H9 (cell line): ENCODE results near the gene MYT1. TPM values are rescaled to one million over a fixed set of nuclear protein-coding genes. Genes with fewer than 3 reads are reported as not detected.

Experiments
- DNase-seq: peaks from one replicate; pipeline ENCODE4 v3.0.0-alpha.2; 2017
- H2AFZ ChIP-seq: one replicate; pipeline ENCODE4 v1.6.1; 2013; ENCODE audit warnings: mild to moderate bottlenecking, low read length, control low read depth, moderate library complexity
- H2AK5ac ChIP-seq: 2 replicates; pipeline ENCODE4 v1.6.1; 2013; ENCODE audit warnings: low read length, control low read depth, mixed read lengths; ENCODE audit not compliant: insufficient read length
- H2BK120ac ChIP-seq: one replicate; pipeline ENCODE4 v1.6.1; 2013; ENCODE audit warnings: low read depth, mild to moderate bottlenecking, low read length, control low read depth, inconsistent platforms; ENCODE audit not compliant: poor library complexity, severe bottlenecking
- H2BK12ac ChIP-seq: 2 replicates; pipeline ENCODE4 v1.6.1; 2013; ENCODE audit warnings: low read length, control low read depth, mixed read lengths, low read depth; ENCODE audit not compliant: insufficient read length
- H2BK15ac ChIP-seq: 2 replicates; pipeline ENCODE4 v1.6.1; 2013; ENCODE audit warnings: low read depth, low read length, control low read depth
- H2BK20ac ChIP-seq: one replicate; pipeline ENCODE4 v1.6.1; 2013; ENCODE audit warnings: low read depth, mild to moderate bottlenecking, low read length, control low read depth, inconsistent platforms; ENCODE audit not compliant: poor library complexity, severe bottlenecking
- H2BK5ac ChIP-seq: 2 replicates; pipeline ENCODE4 v1.6.1; 2013; ENCODE audit warnings: low read length, control low read depth, mixed read lengths; ENCODE audit not compliant: insufficient read length
- H3K14ac ChIP-seq: 2 replicates; pipeline ENCODE4 v1.6.1; 2013; ENCODE audit warnings: low read length, control low read depth; ENCODE audit not compliant: insufficient read depth
- H3K18ac ChIP-seq: 2 replicates; pipeline ENCODE4 v1.6.1; 2013; ENCODE audit warnings: low read depth, mild to moderate bottlenecking, mixed read lengths, low read length, control low read depth; ENCODE audit not compliant: insufficient read length
- H3K23ac ChIP-seq: 2 replicates; pipeline ENCODE4 v1.6.1; 2013; ENCODE audit warnings: low read length, control low read depth, mixed read lengths, low read depth; ENCODE audit not compliant: insufficient read length
- H3K23me2 ChIP-seq: 2 replicates; pipeline ENCODE4 v1.6.1; 2013; ENCODE audit warnings: low read depth, mild to moderate bottlenecking, mixed read lengths, low read length, control low read depth; ENCODE audit not compliant: insufficient read length, poor library complexity, severe bottlenecking
- H3K27ac ChIP-seq: 2 replicates; pipeline ENCODE4 v1.5.1; 2013; ENCODE audit warnings: low read length, control low read depth, mixed read lengths, low read depth; ENCODE audit not compliant: insufficient read length
- H3K27me3 ChIP-seq: 2 replicates; pipeline ENCODE4 v1.6.1; 2013; ENCODE audit warnings: low read length, control low read depth, inconsistent platforms; ENCODE audit not compliant: insufficient read depth
- H3K4ac ChIP-seq: 2 replicates; pipeline ENCODE4 v1.6.1; 2013; ENCODE audit warnings: low read depth, mild to moderate bottlenecking, control low read depth, inconsistent platforms, low read length, moderate library complexity
- H3K4me1 ChIP-seq: 2 replicates; pipeline ENCODE4 v1.6.1; 2013; ENCODE audit warnings: low read length, control low read depth, inconsistent platforms; ENCODE audit not compliant: insufficient read depth
- H3K4me2 ChIP-seq: 2 replicates; pipeline ENCODE4 v1.6.1; 2013; ENCODE audit warnings: low read length, control low read depth, mixed read lengths; ENCODE audit not compliant: insufficient read length, insufficient read depth
- H3K56ac ChIP-seq: 2 replicates; pipeline ENCODE4 v1.6.1; 2013; ENCODE audit warnings: low read depth, mild to moderate bottlenecking, mixed read lengths, low read length, control low read depth; ENCODE audit not compliant: insufficient read length
- H3K79me1 ChIP-seq: 2 replicates; pipeline ENCODE4 v1.6.1; 2013; ENCODE audit warnings: low read depth, mild to moderate bottlenecking, moderate library complexity, low read length, control low read depth, inconsistent platforms; ENCODE audit not compliant: insufficient read depth, poor library complexity, severe bottlenecking
- H3K79me2 ChIP-seq: 2 replicates; pipeline ENCODE4 v1.6.1; 2013; ENCODE audit warnings: low read length, control low read depth, inconsistent platforms; ENCODE audit not compliant: insufficient read depth
- H3K9ac ChIP-seq: 2 replicates; pipeline ENCODE4 v1.6.1; 2013; ENCODE audit warnings: low read length, control low read depth, mixed read lengths; ENCODE audit not compliant: insufficient read length; ENCODE audit errors: extremely low read depth
- H3K9me3 ChIP-seq: one replicate; pipeline ENCODE4 v1.6.1; 2013; ENCODE audit warnings: low read depth, low read length, inconsistent platforms; ENCODE audit not compliant: control insufficient read depth
- H3T11ph ChIP-seq: one replicate; pipeline ENCODE4 v1.6.1; 2013; ENCODE audit warnings: mild to moderate bottlenecking, low read length, control low read depth, inconsistent platforms
- H4K20me1 ChIP-seq: one replicate; pipeline ENCODE4 v1.6.1; 2013; ENCODE audit not compliant: control insufficient read depth, insufficient read length, insufficient read depth
- H4K5ac ChIP-seq: 2 replicates; pipeline ENCODE4 v1.6.1; 2013; ENCODE audit warnings: low read depth, mild to moderate bottlenecking, mixed read lengths, low read length, control low read depth; ENCODE audit not compliant: insufficient read length
- H4K8ac ChIP-seq: replicated peaks from 2 replicates; pipeline ENCODE4 v1.6.1; 2013; ENCODE audit warnings: low read length, control low read depth, mixed read lengths, low read depth; ENCODE audit not compliant: insufficient read length
- H4K91ac ChIP-seq: 2 replicates; pipeline ENCODE4 v1.6.1; 2013; ENCODE audit warnings: low read depth, mild to moderate bottlenecking, moderate library complexity, mixed read lengths, low read length, control low read depth; ENCODE audit not compliant: insufficient read length
- H3K27ac Mint-ChIP-seq, 3 experiments: 2 replicates in 2 of 3; 3 replicates in 1 of 3; pipeline ENCODE4 v1.8.0; 2020 to 2021; ENCODE audit warnings: mixed read lengths in 3 of 3, mild to moderate bottlenecking in 1 of 3, moderate library complexity in 1 of 3
- H3K27me3 Mint-ChIP-seq: 2 replicates; pipeline ENCODE4 v1.8.0; 2021; ENCODE audit warnings: low read depth, mild to moderate bottlenecking, moderate library complexity, mixed read lengths
- H3K36me3 Mint-ChIP-seq, 3 experiments: 2 replicates in 2 of 3; 3 replicates in 1 of 3; pipeline ENCODE4 v1.8.0; 2020 to 2021; ENCODE audit warnings: low read depth in 3 of 3, mixed read lengths in 3 of 3; ENCODE audit not compliant: insufficient read depth in 1 of 3
- H3K4me1 Mint-ChIP-seq, 2 experiments: 2 replicates each; pipeline ENCODE4 v1.8.0; 2020; ENCODE audit warnings: mixed read lengths in 2 of 2
- H3K4me3 Mint-ChIP-seq, 2 experiments: 2 replicates in 1 of 2; 3 replicates in 1 of 2; pipeline ENCODE4 v1.8.0; 2020 to 2021; ENCODE audit warnings: mild to moderate bottlenecking in 2 of 2, mixed read lengths in 2 of 2, moderate library complexity in 1 of 2
- H3K9me3 Mint-ChIP-seq, 2 experiments: 2 replicates in 1 of 2; 3 replicates in 1 of 2; pipeline ENCODE4 v1.8.0; 2020; ENCODE audit warnings: mild to moderate bottlenecking in 2 of 2, mixed read lengths in 2 of 2, moderate library complexity in 1 of 2
- WGBS: extraction: QIAGEN DNeasy Blood & Tissue Kit; methylation state at CpG from one replicate; pipeline ENCODE4 v1.1.7; 2013; ENCODE audit warnings: missing lambda C conversion rate, low lambda C conversion rate, mixed read lengths; ENCODE audit not compliant: insufficient read length; ENCODE audit errors: extremely low coverage; 5-methylcytosine and 5-hydroxymethylcytosine counted together
- total RNA-seq: library from RNA; stranded (reverse); gene quantifications from 2 replicates; pipeline ENCODE4 v1.2.1, GENCODE V29; 2021
- TF ChIP-seq, protein P1 (sequence below): fragments of 200-600 bp; sonication (generic); conservative IDR thresholded peaks from 3 replicates; pipeline ENCODE4 v1.8.0; 2021; ENCODE audit warnings: antibody characterized with exemption, mild to moderate bottlenecking

MYT1 gene
- total RNA-seq, 1 experiment from 2014 or later, result 0.79 TPM

DNA sequence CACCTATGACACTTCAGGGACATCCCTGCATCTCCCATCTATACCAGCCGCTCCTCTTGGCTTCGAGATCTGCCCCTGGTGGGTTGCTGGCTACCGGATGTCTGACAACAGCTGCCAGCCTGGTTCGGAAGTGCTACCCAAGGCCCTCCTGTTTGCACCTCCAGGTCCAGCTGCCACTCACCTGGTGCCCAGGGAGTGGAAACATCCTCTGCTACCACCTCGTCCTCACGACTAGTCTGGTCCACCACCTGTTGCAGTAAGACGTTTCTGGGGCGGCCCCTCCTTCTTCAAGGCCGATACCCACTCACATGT lies 83.0 kb downstream of the MYT1 start:
- Histone ChIP-seq H4K91ac (no peak overlapping the region), H3K4ac (no peak overlapping the region), H3K56ac (no peak overlapping the region), H3T11ph (no peak overlapping the region), H3K4me1 (no peaks in the 10 kb centered on the region), H2BK5ac (no peak overlapping the region), H3K18ac (no peak overlapping the region), H3K23me2 (no peaks in the 10 kb centered on the region), H3K27ac (no peak overlapping the region), H2BK12ac (no peak overlapping the region), H3K9ac (no peak overlapping the region), H2BK15ac (no peak overlapping the region), H2BK20ac (no peak overlapping the region), H2AK5ac (no peak overlapping the region), H3K79me2 (no peaks in the 10 kb centered on the region), H3K4me2 (no peak overlapping the region), H3K9me3 (no peaks in the 10 kb centered on the region), H3K27me3 (no peaks in the 10 kb centered on the region), H3K14ac (no peak overlapping the region; the same call in 1 of the 2 replicates), H4K20me1 (no peaks in the 10 kb centered on the region), H3K79me1 (no peaks in the 10 kb centered on the region), H3K23ac (no peak overlapping the region), H2AFZ (no peak overlapping the region), H4K5ac (no peak overlapping the region), H2BK120ac (no peak overlapping the region), H4K8ac (no peak overlapping the region)
- TF ChIP-seq, protein P1, sequence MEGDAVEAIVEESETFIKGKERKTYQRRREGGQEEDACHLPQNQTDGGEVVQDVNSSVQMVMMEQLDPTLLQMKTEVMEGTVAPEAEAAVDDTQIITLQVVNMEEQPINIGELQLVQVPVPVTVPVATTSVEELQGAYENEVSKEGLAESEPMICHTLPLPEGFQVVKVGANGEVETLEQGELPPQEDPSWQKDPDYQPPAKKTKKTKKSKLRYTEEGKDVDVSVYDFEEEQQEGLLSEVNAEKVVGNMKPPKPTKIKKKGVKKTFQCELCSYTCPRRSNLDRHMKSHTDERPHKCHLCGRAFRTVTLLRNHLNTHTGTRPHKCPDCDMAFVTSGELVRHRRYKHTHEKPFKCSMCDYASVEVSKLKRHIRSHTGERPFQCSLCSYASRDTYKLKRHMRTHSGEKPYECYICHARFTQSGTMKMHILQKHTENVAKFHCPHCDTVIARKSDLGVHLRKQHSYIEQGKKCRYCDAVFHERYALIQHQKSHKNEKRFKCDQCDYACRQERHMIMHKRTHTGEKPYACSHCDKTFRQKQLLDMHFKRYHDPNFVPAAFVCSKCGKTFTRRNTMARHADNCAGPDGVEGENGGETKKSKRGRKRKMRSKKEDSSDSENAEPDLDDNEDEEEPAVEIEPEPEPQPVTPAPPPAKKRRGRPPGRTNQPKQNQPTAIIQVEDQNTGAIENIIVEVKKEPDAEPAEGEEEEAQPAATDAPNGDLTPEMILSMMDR, result no peak
- no CpG with 5 or more reads among the region's 9 CpGs for WGBS
- Mint-ChIP-seq H3K9me3 (no peaks in the 10 kb centered on the region), H3K4me1 (peaks cover 0 to 3% of the 10 kb centered on the region in 2 experiments; a peak in 1 of 4 replicates), H3K27me3 (peaks cover 46% of the 10 kb centered on the region), H3K4me3 (no peak overlapping the region), H3K27ac (no peak overlapping the region), H3K36me3 (peaks cover 0 to under 1% (median 0%) of the 10 kb centered on the region in 3 experiments; a peak in 2 of 7 replicates)
- DNase-seq, result no peak
